DMS53 treated with DMSO at 0.1 percent for 48 hours (cell line): ENCODE measurements around the gene KCNAB1.

Experiments used
- DNase-seq: peaks from one replicate; lab custom pipeline; 2025; ENCODE audit not compliant: unreplicated experiment; lab: John Stamatoyannopoulos, UW

Gene KCNAB1

DNA sequence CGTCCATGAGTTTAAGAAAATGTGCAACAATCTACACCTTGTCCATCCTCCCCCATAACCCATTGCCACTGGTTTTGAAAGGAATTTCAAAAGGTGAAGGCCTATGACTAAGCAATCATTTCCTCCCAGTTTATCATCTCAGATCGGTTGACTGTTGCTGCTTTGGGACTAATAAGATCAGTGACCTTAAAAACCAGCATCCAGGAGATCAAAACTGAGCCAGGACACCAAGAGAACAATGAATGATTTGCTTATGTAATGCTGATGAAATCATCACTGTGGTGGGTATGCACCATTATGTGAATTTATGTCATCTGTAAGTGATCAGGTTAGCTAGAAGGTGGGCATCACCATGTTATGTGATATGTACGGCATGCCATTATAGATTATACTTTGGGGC, 239.0 kb downstream of the KCNAB1 start:
- no peak for DNase-seq

DNA sequence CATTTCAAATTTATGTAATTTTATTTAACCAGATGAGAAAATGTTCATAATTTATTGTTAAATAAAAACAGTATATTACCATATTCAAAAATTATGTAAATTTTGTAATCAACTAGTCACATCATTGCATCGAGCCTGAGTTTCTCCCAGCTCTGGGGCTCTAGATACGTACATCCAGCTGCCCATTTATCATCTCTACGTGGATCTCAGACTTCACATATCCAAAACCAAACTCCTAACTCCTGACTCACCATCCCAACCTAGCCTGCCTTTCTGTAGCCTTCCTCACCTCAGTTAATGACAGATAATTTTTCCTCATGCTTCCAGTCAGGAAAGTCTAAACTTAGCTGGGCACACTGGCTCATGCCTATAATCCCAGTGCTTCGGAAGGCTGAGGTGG, 239.7 kb downstream of the KCNAB1 start:
- no peak for DNase-seq

DNA sequence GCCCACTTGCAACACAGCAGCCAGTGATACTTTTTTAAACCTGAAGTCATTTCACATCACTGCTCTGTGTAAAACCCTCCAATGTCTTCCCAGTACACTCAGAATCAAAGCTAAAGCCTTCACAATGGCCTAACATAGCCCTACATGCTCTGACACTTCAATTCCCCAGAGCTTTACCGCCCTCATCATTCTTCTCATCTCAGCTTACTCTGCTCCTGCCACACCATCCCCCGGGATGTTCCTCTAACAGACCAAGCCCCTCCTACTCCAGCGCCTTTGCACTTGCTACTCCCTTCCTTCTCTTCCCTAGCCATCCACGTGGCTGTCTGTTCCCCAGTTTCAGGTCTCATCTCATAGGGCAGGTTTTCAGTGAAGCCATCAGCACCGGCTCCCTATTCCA, 240.6 kb downstream of the KCNAB1 start:
- DNase-seq, result no peak

DNA sequence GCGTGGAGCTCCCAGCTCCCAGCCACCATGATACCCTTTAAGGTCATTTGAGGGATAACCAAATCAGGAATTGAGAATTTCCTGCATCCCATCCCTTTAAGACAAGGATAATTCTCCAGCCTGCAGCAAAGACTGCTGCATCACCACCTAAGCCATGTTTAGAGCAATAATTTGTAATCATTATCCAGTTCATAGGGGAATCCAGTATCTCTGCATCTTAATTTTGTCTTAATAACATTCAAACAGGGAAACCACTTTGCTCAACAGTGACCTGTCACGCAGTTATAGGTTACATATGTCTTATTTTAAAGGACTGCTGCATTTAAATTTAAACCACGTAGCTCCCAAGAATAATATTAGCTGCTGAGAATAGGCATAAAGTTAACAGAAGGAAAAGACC, 246.2 kb downstream of the KCNAB1 start:
- no peak for DNase-seq

DNA sequence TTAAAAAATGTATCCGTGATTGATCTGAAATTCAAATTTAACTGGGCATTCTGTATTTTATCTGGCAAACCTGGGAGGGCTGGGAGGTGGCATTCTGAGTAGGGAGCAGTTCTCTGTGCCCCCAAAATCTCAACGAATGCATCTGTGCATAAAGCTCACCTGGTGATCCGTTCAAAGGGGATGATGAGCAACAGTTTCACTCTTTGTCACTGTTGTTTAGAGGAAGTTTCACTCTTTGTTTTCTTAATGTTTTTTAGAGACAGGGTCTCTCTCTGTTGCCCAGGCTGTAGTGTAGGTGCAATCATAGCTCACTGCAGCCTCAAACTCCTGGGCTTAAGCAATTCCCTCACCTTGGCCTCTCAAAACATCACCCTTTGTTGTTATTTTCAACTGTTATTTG, 247.8 kb downstream of the KCNAB1 start:
- DNase-seq, result no peak

DNA sequence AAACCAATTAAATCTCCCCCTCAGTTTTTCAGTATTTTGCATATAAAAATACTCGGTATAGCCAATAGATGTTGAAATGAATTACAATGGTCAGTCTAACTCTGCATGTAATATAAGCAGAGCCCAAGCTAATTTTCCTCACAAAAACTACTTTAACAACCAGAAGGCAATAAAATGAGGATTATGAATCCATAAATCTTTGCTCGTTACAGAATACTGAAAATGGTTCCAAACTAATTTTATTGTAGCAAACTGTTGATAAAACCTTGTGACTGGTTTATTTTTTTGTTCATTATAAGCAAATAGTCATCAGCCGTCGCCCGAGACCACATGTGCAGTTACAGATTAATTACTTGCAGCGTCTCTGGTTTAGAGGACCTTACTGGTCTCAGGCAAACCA, 251.3 kb downstream of the KCNAB1 start:
- DNase-seq, result no peak

DNA sequence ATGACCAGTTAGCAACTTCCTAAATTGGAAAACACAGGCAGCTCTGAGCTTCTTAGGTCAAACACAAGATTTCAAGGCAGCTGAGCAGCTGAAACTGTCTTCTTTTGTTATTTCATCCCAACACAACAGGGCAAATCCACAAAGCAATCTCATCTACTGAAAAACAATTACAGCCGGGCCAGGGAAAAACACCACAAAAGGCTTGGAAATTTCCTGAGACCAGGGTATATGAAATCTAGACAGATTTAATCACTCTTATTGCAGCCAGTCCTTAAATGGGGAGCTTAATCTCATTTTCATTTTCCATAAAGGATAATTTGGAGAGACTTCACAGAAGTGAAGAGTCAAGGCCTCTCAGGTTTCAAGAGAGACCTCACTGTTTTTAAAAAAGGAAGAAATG, 252.7 kb downstream of the KCNAB1 start:
- no peak for DNase-seq

DNA sequence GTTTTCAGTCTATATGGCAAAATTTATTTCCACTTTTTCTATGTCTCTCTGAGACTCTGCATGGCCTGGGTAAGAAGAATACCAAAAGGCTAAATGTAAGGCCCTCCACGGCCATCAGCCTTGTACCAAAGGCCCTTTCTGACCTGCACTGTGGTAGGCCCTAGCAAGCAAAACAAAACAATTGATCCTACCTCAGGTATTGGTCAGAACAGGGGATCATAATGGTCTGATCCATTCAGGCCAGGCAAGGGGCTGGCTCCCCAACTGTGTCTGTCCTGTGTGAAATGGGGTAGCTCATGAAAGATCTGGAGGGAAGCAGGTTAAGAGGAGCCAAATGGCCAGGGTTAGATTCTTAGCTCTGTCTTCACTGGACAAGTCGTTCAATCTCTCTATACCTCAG, 253.3 kb downstream of the KCNAB1 start:
- DNase-seq, result no peak

DNA sequence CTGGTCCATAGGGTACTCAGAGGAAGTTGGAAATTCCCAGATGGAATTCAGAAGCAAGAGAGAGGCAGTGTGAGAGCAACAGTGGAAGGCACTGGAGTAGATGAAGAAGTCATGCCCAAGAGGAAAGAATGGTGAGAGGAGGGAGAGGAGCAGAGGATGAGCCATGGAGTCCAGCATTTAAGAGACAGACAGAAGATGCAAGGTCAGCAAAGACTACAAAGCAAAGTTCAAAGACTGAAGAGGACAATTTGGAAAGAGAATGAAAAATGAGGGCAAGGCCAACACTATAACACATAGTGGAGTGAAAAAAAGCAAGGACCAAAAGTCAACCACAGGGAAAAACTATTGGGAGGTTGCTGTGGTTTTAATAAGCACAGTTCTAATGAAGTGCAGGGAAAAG, 255.8 kb downstream of the KCNAB1 start:
- no peak for DNase-seq

DNA sequence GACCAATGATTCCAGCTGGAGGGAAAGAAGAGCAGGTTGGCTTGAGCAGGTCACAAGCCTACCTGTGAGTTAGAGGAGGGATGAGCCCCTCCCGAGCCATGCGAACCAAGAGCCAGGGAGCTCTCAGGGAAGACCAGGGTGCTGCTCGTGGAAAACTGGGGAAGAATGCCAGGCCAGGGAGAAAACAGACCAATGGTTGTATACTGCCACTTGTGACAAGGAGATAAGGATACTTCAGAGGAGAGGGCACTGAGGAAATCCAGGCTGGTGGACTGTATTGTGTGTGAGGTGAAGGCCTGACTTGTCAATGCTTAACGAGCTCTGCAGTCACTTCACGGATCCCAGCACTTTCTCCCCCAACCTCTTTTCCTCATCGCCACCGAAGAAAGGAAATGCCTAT, 256.9 kb downstream of the KCNAB1 start:
- DNase-seq, result no peak

DNA sequence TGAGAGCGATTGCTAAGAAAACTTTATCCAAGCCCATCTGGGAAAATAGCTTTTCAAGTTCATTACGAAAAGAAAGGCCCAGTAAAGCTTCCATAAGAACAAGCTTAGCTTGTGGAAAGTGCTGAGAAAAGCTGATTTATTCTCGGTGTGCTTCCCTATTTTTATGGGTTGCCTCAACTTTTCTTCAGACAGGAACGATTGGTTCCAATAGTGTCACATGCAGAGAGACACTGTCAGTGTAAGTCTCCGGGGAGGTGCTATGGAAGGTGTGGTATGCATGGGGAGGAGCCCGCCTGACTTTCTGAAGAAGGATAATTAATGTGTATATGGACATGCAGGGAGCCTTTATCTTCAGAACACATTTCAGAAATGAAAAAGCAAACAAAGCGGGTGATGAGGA, 257.3 kb downstream of the KCNAB1 start:
- DNase-seq, result no peak

DNA sequence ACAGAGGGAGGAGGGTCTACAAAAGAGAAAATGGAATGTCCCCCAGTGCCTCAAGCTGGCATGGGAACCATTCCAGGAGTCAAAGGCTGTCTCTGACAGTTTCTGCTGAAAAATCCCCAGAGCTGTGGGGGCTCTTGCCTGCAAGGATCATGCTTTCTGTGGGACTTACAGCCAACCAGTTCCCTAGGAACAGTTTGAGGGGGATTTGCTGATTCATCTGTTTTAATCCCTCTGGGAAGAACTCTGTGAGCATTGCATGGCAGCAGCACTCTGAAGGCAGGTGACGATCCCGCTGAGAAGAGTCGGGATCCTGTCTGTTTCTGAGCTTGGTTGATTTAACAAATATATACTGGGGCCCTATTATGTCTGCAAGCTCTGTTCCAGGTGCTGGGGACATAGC, 258.5 kb downstream of the KCNAB1 start:
- no peak for DNase-seq

DNA sequence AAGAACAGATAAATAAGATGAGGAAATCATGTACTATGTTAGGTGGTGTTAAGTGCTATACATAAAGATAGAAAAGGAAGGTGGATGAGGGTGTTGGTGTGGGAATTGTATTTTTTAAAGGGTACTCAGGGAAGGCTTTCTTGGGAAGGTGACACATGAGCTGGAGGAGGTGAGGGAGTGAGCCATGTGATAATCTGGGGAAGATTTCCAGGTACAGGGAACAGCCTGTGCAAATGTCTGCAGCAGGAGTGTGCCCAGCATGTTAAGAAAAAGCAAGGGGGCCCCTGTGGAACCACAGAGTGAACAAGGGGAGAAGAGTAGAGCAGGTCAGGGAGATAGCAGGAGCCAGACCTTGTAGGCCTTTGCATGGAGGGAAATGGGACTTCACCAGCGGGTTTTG, 258.9 kb downstream of the KCNAB1 start:
- no peak for DNase-seq

DNA sequence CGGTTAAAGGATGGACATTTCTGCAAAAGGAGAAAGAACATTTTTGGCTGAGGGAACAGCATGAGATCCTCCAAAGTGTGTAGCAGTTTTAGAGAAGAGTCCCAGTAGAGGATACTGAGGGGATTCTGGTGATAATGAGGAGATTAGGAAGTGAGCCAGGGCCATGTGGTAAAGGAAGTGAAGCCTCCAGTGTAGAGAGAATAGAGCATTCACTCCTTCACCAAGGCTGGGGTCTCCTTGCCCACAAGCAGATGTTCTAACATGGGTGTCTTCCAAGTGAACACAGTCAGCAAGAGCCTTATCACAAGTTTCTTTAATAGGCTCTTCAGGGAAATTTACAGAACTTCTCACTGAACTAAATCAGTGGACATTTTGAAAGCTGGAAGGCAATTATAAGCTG, 260.9 kb downstream of the KCNAB1 start:
- no peak for DNase-seq

DNA sequence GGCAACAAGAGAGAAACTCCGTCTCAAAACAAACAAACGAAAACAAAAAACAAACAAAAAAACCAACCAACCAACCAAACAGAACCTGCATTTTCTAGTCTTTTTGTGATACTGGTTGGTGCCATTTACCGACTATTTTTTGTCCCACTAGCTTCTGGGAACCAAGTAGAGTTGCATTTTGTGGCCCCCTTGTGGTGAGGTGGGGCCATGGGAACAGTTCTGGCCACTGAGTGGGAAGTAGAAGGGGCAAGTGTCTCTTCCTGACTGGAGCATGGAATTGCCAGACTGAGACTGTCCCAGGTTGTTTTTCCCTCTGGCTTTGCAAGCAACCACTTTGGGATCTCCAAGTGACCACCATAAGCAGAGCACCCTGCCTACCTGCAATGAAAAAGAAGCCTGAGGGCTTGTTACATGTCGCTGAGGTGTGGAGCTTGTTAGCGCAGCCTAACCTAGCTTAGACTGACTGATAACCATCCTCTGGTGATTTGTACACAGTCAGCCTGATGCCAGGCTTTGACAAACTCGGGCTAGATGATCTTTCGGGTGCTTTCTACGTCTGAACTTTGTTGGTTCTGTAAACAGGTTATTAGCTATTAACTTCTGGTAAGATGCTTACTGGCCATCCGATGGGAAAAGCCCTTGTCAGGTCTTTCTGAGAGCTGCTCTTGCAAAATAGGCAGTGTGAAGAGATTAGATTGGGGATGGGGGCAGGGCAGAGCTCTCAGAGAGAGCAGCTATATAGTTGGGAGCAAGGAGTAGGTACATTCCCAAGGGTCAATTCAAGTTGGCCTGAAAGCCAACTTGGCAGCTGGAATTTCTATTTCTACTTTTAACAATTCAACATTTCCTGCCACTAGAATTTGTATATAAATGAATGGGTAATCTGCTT, 262.3 kb downstream of the KCNAB1 start:
- DNase-seq, result peak; percentile 34

DNA sequence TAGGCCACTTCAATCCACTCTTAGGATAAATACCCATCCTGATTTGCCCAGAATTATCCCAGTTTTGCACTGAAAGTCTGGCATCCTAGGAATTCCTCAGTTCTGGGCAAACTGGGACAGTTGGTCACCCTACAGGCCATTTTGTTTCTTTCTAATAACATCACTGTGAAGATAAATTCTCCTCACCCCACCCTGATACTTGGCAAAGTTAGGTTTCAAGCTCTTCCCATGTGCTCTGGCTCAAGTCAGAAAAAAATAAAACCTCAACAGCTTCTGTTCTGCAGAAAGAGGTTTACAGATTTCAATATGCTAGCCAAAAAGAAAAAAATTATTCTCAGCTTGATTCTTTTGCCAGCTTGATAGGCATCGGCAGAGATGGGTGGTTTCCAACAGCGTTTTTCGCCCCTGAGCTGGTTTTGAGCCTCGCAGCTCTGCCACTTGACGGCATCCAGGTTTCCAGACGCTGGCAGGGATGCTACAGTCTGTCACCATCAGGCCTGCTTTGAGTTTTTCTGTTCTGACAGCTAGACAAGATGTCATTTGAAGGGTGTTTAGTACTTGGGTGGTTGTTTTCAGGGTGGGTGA, 263.2 kb downstream of the KCNAB1 start:
- no peak for DNase-seq

DNA sequence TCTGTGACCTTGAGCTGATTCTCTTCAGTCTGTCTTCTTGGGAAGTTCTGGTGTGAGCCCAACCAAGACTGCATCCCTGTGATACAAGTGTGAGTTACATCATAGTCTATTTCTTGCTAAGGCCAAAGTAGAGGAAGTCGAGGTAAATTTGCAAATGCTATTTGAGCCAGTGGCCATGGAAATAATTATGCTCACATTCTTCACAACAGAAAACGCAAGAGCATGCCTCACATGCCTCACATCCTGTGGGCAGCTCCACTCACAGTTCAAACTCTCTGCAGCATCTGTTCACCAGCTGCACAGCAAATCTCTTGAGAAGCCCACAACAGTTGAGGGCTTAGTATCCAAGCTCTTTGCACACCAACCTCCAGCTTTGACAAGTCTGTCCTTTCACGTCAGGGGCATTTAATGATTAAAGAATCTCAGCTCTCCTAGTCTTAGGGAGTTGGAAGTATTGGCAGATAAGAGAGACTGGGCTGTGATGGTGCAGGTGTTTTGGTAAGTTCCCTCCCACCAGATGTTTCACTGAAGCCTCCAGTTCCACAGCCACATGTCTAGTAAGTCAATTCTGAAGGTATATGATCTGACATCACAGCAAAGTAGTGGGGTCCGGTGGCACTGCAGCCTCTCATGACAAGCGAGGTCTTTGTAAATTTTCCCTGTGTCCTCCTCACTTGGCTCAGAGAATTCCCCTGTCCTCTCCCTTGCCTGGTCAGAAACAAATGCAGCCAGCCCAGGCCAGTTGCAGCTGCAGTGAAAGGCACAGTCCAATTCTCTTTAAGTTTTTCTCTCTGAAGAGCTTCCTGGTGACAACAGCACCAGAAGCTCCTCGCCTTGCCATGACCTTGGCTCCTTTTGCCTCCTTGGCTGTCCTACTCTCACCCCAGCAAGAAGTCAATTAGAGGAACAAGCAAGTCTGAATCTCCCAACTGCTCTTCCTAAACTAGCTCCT, 268.4 kb downstream of the KCNAB1 start:
- no peak for DNase-seq

DNA sequence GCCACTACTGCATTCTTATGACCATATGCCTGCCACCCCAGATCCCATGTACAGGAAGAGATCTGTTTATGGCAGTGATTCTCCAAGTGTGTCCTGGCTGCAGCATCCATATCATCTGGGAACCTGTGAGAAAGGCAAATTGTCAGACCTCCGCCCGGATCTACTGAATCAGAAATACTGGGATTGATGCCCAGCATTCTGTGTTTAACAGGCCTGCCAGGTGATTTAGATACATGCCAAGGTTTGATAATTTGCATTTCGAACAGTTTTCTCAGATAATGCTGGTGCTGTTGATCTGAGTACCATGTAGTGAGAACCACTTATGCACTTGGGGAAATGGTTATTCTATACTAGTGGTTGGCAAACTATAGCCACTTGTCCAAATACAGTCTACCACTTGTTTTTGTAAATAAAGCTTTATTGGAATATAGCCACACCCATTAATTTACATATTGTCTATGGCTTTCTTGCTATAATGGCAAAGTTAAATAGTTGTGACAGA, 269.1 kb downstream of the KCNAB1 start:
- DNase-seq, result no peak

DNA sequence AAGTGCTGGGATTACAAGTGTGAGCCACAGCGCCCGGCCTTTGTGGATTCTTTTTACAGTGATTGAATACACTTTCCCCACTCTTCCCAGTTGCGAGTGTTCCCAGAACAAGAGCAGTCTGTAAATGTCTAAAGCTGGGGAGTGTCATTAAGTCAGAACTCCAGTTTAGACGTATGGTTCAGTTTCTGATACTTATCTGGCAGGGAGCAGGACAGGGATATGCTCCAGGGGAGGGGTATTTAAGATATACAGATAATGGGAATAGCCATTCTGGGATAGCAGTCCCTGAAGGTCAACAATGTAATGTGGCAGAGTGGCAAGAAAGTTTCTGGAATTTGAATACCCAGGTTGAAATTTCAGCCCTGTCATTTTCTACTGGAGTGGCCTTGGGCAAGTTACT, 270.5 kb downstream of the KCNAB1 start:
- DNase-seq, result no peak

DNA sequence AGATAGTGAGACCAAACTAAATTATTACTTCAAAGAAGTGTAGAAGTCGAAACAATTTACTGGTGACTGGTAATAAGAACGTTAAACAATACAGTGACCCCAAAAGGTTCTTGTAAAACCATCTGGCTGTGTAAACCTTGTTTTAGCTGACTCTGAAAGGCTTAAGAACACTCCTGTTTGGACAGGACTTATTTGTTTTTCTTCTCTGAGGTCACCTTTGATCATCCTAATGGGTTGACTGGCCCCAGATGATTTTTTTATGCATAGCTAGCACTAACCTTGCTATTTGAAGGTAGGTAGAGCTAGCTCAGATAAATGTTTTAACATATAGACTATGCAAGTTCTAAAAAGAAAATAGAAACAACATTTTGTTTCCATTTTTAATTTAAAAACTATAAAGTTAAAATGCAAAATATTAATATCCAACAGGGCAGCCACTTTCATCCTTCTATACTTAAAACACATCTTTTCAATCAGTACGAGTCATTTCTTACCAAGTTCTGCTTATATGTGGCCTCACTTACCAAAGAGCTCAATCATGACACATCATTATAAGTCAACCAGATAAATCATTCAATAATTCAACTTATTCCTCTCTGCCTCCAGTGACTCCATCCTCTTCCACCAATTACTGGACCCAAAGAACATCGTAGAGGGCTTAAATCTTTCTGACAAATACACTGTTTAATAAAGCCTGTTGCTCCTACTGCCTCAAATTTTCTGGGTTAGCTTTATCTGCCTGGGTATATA, 275.8 kb downstream of the KCNAB1 start:
- peak; percentile 40 for DNase-seq

DNA sequence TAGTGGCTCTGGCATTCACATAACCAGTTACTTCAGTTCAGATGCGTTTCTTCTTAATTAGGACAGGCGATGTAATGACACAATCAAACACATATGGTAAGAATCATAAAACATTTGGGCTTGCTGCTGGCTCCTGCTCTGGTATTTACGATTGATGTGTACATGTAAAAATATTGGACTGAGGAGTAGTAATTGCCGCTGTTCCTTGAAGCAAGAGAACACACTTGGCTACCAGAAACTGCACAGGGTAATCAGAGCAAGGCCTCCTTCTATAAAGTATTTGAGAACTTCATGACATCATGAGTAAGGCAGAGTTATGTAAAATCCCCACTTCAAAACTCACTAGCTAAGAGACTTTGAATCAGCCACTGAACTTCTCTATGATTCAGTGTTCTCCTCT, 276.5 kb downstream of the KCNAB1 start:
- no peak for DNase-seq
